Prostate gland (tissue), 2 donors: ENCODE results near the gene OR1N2.

Experiments
- POLR2A ChIP-seq: fragments of 450-650 bp; IDR thresholded peaks from one replicate; pipeline ENCODE4 v1.6.1; 2016; ENCODE audit warnings: antibody characterized with exemption, mild to moderate bottlenecking
- TF ChIP-seq, protein P1 (sequence below), 4 experiments: fragments of 200-600 bp in 2 of 4; fragments of 450-650 bp in 2 of 4; sonication (generic) in 2 of 4; IDR thresholded peaks; 1 replicate in 3 of 4; 2 replicates in 1 of 4; pipeline ENCODE4 v1.5.1; 2016 to 2019; ENCODE audit warnings: antibody characterized with exemption in 4 of 4, mild to moderate bottlenecking in 2 of 4, moderate library complexity in 2 of 4

DNA sequence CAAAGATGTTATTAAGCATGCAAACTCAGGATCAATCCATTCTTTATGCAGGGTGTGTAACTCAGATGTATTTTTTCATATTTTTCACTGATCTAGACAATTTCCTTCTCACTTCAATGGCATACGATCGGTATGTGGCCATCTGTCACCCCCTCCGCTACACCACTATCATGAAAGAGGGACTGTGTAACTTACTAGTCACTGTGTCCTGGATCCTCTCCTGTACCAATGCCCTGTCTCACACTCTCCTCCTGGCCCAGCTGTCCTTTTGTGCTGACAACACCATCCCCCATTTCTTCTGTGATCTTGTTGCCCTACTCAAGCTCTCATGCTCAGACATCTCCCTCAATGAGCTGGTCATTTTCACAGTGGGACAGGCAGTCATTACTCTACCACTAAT is 33.5 kb upstream of the OR1N2 start:
- no peak for TF ChIP-seq POLR2A
- TF ChIP-seq, protein P1, sequence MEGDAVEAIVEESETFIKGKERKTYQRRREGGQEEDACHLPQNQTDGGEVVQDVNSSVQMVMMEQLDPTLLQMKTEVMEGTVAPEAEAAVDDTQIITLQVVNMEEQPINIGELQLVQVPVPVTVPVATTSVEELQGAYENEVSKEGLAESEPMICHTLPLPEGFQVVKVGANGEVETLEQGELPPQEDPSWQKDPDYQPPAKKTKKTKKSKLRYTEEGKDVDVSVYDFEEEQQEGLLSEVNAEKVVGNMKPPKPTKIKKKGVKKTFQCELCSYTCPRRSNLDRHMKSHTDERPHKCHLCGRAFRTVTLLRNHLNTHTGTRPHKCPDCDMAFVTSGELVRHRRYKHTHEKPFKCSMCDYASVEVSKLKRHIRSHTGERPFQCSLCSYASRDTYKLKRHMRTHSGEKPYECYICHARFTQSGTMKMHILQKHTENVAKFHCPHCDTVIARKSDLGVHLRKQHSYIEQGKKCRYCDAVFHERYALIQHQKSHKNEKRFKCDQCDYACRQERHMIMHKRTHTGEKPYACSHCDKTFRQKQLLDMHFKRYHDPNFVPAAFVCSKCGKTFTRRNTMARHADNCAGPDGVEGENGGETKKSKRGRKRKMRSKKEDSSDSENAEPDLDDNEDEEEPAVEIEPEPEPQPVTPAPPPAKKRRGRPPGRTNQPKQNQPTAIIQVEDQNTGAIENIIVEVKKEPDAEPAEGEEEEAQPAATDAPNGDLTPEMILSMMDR (IDR thresholded peaks at IDR 0.05), result no peak
